Ectodermal cell (in vitro differentiated cells): Measurements from ENCODE around the gene DCC. TPM values are rescaled to one million over a fixed set of nuclear protein-coding genes. Genes with fewer than 3 reads are reported as not detected.

ENCODE experiments used
- H3K27ac ChIP-seq: 2 replicates; pipeline ENCODE4 v1.7.0; 2013; ENCODE audit warnings: mild to moderate bottlenecking, low read depth, low read length; ENCODE audit not compliant: insufficient read depth, poor library complexity, severe bottlenecking
- H3K27me3 ChIP-seq: 2 replicates; pipeline ENCODE4 v1.7.0; 2013; ENCODE audit warnings: mild to moderate bottlenecking, low read length; ENCODE audit not compliant: insufficient read depth, control insufficient read depth, poor library complexity, severe bottlenecking
- H3K36me3 ChIP-seq: one replicate; pipeline ENCODE4 v1.7.0; 2013; ENCODE audit warnings: low read length; ENCODE audit not compliant: control insufficient read depth, insufficient read depth
- H3K4me1 ChIP-seq: one replicate; pipeline ENCODE4 v1.7.0; 2013; ENCODE audit warnings: low read length; ENCODE audit not compliant: control insufficient read depth, insufficient read depth
- H3K4me3 ChIP-seq: 2 replicates; pipeline ENCODE4 v1.7.0; 2013; ENCODE audit warnings: low read depth, low read length, control low read depth; ENCODE audit not compliant: insufficient read depth
- H3K9me3 ChIP-seq: 2 replicates; pipeline ENCODE4 v1.7.0; 2013; ENCODE audit warnings: mild to moderate bottlenecking, low read length, moderate library complexity; ENCODE audit not compliant: control insufficient read depth
- WGBS, 2 experiments: methylation state at CpG; one replicate each; pipeline ENCODE4 v1.1.7; 2013; ENCODE audit warnings: missing lambda C conversion rate in 2 of 2; 5-methylcytosine and 5-hydroxymethylcytosine counted together
- polyA plus RNA-seq, 4 experiments: library from polyadenylated mRNA; stranded (reverse); fragments of 50-300 nt; gene quantifications; one replicate each; pipeline ENCODE4 v1.2.3, GENCODE V29; 2013

DCC gene, protein sequence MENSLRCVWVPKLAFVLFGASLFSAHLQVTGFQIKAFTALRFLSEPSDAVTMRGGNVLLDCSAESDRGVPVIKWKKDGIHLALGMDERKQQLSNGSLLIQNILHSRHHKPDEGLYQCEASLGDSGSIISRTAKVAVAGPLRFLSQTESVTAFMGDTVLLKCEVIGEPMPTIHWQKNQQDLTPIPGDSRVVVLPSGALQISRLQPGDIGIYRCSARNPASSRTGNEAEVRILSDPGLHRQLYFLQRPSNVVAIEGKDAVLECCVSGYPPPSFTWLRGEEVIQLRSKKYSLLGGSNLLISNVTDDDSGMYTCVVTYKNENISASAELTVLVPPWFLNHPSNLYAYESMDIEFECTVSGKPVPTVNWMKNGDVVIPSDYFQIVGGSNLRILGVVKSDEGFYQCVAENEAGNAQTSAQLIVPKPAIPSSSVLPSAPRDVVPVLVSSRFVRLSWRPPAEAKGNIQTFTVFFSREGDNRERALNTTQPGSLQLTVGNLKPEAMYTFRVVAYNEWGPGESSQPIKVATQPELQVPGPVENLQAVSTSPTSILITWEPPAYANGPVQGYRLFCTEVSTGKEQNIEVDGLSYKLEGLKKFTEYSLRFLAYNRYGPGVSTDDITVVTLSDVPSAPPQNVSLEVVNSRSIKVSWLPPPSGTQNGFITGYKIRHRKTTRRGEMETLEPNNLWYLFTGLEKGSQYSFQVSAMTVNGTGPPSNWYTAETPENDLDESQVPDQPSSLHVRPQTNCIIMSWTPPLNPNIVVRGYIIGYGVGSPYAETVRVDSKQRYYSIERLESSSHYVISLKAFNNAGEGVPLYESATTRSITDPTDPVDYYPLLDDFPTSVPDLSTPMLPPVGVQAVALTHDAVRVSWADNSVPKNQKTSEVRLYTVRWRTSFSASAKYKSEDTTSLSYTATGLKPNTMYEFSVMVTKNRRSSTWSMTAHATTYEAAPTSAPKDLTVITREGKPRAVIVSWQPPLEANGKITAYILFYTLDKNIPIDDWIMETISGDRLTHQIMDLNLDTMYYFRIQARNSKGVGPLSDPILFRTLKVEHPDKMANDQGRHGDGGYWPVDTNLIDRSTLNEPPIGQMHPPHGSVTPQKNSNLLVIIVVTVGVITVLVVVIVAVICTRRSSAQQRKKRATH (N-terminal part only)
- 13.1 TPM for polyA plus RNA-seq (2013, experiment 1 of 4)
- polyA plus RNA-seq (2013, experiment 2 of 4): 12.8 TPM
- 8.4 TPM for polyA plus RNA-seq (2013, experiment 3 of 4)
- 11.9 TPM for polyA plus RNA-seq (2013, experiment 4 of 4)

DNA sequence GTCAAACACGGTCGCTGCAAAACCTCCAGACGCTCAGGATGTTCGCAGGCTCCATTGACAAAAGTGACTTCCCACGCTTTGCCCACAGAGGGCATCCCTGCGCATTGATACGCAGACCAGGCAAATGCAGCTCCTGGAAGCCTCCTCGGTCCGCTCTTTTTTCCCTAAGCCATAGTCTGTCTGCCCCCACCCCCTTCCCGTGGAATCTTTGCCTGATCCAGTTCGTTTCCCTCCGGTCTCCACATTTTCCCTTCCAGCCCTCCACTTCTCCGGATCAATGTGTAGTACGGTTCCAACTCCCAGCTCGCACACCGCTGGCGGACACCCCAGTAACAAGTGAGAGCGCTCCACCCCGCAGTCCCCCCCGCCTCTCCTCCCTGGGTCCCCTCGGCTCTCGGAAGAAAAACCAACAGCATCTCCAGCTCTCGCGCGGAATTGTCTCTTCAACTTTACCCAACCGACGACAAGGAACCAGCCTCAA, at the start of gene DCC:
DCC (plus strand) TSS at position 307 of the 481 bp plus-strand sequence. CDS start 591 bp downstream, outside the sequence.
- Histone ChIP-seq H3K4me3 (peak within 1 kb of the TSS; percentile 50), H3K36me3 (no peaks in the 10 kb centered on the region), H3K27me3 (peaks cover 43% of the 10 kb centered on the region), H3K9me3 (no peaks in the 10 kb centered on the region), H3K4me1 (peaks cover 5% of the 10 kb centered on the region), H3K27ac (no peak within 1 kb of the TSS)
- 1% methylated on average over 27 of the region's 27 CpGs for WGBS, 2 experiments

DNA sequence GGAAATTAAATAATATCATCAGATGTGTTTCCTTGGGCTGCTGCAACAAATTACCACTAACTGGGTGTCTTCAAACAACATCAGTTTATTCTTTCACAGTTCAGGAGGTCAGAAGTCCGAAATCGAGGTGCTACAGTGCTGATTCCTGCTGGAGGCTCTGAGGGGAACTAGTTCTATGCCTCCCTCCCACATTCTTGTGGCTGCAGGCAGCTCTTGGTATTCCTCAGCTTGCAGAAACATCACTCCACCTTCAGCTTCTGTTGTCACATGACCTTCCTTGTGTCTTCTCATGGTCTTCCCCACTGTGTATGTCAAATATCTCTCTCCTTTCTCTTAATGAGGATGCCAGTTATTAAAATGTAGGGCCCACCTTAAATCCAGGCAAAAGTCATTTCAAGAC, 29.3 kb upstream of the DCC start:
- H3K27ac ChIP-seq: no peak overlapping the region
- no peaks in the 10 kb centered on the region for H3K4me1 ChIP-seq
- no peaks in the 10 kb centered on the region for H3K27me3 ChIP-seq
- no peaks in the 10 kb centered on the region for H3K36me3 ChIP-seq
- WGBS, 2 experiments: 87 to 92% methylated on average over 2 of the region's 2 CpGs
- H3K4me3 ChIP-seq: no peak overlapping the region
- no peaks in the 10 kb centered on the region for H3K9me3 ChIP-seq

DNA sequence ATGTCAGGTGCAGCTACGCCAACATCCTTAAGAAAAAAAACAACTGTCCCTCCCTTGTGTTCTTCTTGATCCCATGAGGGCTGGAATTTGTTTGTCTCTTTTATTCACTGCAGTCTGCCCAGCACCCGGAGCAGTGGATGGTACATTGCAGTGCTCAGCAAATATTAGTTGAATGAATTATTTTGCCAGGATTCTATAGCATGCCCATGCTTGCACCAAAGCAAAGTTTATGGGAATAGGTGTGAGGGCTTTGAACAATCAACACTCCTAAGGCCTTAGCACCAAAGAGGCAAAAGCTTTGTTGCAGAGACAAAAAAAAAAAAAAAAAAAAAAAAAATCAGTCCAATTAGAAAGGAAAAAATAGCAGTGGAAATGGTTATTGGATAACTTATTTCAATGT, 28.7 kb upstream of the DCC start:
- H3K27ac ChIP-seq: no peak overlapping the region
- no peaks in the 10 kb centered on the region for H3K9me3 ChIP-seq
- no peaks in the 10 kb centered on the region for H3K27me3 ChIP-seq
- 92 to 93% methylated on average over 2 of the region's 2 CpGs for WGBS, 2 experiments
- H3K4me1 ChIP-seq: no peaks in the 10 kb centered on the region
- H3K36me3 ChIP-seq: no peaks in the 10 kb centered on the region
- no peak overlapping the region for H3K4me3 ChIP-seq

DNA sequence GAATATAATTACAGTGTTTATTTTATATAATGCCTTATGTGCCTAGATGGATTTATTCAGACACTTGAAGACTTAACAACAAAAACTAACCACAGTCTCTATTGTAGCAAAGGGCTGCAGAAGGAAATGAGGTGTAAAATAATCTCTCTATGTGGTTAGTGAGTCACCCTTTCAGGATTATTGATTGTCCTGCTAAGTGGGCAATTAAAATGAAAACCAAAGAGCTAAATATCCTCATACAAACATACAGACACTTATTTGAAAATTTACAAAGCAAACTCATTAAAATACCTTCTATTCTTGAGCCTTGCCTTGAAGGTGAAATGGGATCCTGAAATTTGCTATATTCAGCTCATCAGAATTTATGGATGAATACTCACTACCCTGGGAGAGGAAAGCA, 27.7 kb upstream of the DCC start:
- H3K4me3 ChIP-seq: no peak overlapping the region
- no peaks in the 10 kb centered on the region for H3K27me3 ChIP-seq

DNA sequence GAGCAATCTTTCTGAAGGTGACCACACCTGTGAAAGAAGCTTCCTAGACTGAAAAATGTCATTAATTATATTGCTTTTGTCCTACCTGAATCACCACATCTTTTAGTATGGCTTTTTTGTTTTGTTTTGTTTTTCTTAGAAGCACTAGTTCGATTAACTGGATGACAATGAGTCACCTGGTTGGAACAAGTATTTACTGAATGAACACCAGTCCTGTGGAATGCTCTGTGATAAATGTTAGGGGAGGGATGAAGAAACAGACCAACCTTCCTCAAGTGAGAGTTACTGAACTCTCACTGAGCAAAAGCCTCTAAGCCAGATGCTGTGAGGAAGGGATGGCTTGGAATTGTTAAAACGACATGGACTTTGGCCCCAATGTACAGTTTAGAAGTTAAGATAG, 26.8 kb upstream of the DCC start:
- Histone ChIP-seq H3K9me3 (no peaks in the 10 kb centered on the region), H3K27me3 (no peaks in the 10 kb centered on the region), H3K4me3 (no peak overlapping the region), H3K36me3 (no peaks in the 10 kb centered on the region), H3K4me1 (no peaks in the 10 kb centered on the region), H3K27ac (no peak overlapping the region)
- 66 to 70% methylated on average over 2 of the region's 2 CpGs for WGBS, 2 experiments

More for the DNA sequence above, 27.7 kb upstream of the DCC start:
- H3K27ac ChIP-seq: no peak overlapping the region
- H3K9me3 ChIP-seq: no peaks in the 10 kb centered on the region
- H3K4me1 ChIP-seq: no peaks in the 10 kb centered on the region
- H3K36me3 ChIP-seq: no peaks in the 10 kb centered on the region

DNA sequence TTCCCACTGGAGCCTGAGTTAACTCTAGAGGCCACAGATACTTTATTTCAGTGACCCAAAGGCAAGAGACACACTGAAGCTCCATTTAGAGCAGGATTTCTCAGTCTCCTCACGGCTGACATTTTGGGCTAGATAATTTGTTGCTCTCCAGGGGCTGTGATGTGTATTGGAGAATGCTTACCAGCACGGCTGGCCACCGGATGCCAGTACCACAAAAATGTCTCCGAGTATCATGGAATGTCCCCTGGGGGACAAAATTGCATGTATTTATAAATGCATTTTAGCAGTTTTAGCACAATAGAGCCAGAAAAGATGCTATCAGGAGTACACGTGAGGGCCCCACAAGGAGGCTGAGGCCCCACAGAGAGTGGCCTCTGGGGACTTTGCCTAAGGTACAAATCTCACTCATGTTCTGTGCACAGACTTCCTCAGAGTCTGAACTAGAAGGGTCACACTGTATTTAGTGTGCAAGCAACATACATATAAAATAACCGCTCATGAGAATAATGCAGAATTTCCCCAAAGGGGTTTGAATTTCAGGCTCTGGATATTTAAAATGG, 20.5 kb upstream of the DCC start:
- Histone ChIP-seq H3K4me1 (no peaks in the 10 kb centered on the region), H3K4me3 (no peak overlapping the region), H3K27ac (no peak overlapping the region), H3K27me3 (no peaks in the 10 kb centered on the region), H3K36me3 (no peaks in the 10 kb centered on the region), H3K9me3 (no peaks in the 10 kb centered on the region)
- 88 to 90% methylated on average over 6 of the region's 6 CpGs for WGBS, 2 experiments

DNA sequence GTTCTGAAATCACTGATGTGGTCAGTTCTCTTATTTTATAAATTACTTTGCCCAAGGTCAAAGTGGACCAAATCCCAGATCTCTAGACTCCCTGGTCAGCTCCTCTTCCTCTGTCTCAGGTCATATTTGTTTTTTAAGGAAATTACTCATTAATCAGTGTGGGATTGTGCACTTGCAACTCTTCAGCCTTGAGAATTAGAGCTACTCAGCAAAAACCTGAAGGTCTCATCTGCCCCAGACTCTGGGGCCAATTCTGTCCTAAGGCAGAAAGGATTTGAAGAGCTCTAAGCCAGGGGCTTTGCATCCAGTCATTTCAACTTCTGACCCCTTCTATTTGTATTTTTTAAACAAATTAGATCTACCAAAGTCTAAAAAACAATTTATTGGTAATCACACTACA, 17.7 kb upstream of the DCC start:
- Histone ChIP-seq H3K36me3 (no peaks in the 10 kb centered on the region), H3K27me3 (no peaks in the 10 kb centered on the region), H3K4me3 (no peak overlapping the region), H3K4me1 (no peaks in the 10 kb centered on the region), H3K9me3 (no peaks in the 10 kb centered on the region), H3K27ac (no peak overlapping the region)

DNA sequence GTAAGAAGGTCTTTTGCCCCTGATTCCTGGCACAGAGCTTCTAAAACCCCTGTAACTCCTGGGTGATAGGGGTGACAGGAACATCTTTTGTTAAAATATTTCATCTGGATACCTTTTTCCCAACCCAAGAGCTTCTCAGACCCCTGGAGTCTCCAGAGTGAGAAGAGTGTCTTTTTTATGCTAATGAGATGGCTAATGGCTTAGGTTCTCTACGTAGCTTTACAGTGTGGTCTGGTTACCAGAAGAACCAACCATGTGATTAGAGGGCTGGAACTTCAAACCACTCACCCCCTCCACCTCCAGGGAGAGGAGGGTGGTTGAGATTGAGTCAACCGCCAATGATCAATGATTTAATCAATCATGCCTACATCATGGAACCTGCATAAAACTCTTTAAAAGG, 16.2 kb upstream of the DCC start:
- Histone ChIP-seq H3K4me3 (no peak overlapping the region), H3K9me3 (no peaks in the 10 kb centered on the region), H3K27ac (no peak overlapping the region), H3K4me1 (no peaks in the 10 kb centered on the region), H3K36me3 (no peaks in the 10 kb centered on the region), H3K27me3 (no peaks in the 10 kb centered on the region)
- 24 to 33% methylated on average over 2 of the region's 2 CpGs for WGBS, 2 experiments

DNA sequence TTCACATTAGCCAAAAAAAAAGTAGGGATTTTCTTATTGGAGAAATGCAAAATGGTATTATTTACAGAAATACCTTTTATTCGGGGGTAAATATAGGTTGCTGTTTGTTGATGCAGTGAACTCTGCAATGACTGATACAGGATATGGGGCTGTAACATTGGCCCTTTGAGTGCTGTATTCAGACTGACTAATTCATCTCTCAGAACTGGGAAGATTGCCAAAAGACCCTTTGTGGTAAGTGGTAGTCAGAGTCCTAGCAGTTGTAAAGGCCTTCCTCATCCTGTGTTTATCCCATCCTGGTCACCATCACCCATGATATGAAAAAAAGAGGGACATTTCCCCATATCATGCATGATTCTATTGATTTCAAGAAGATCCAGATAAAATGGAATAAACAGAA, 14.0 kb upstream of the DCC start:
- no peaks in the 10 kb centered on the region for H3K36me3 ChIP-seq
- 93 to 95% methylated on average over 1 of the region's 1 CpG for WGBS, 2 experiments
- H3K4me3 ChIP-seq: no peak overlapping the region
- no peaks in the 10 kb centered on the region for H3K27me3 ChIP-seq
- H3K27ac ChIP-seq: no peak overlapping the region
- no peaks in the 10 kb centered on the region for H3K9me3 ChIP-seq
- no peaks in the 10 kb centered on the region for H3K4me1 ChIP-seq
